Activated CD8-positive, alpha-beta memory T cell treated with anti-CD3 and anti-CD28 coated beads, Interleukin-2, amount 10 ng/mL, durations not matched to agents 7 days and 5 days (primary cell): ENCODE measurements around the gene TPD52L2. TPM values are rescaled to one million over a fixed set of nuclear protein-coding genes. Genes with fewer than 3 reads are reported as not detected.
A peak's percentile ranks its signal among the peaks of the same experiment; 100 is the strongest.

ENCODE experiments used
- ATAC-seq: fragments of 150-1000 bp; cut with Tn5 transposase; one replicate; pipeline ENCODE4 v1.10.0; 2021; ENCODE audit warnings: moderate library complexity
- CTCF ChIA-PET: fragments of 350-600 bp; sonication (Branson Sonifier 250); formaldehyde crosslinking; loops from one replicate; lab custom pipeline; 2021; ENCODE audit warnings: antibody characterized with exemption; lab: Charles Lee
- DNase-seq: peaks from one replicate; pipeline ENCODE4 v3.0.0-alpha.2; 2020
- H3K27ac Mint-ChIP-seq: one replicate; pipeline ENCODE4 v1.8.0; 2021; ENCODE audit warnings: mild to moderate bottlenecking, mixed read lengths
- H3K27me3 Mint-ChIP-seq: one replicate; pipeline ENCODE4 v1.8.0; 2021; ENCODE audit warnings: mixed read lengths
- H3K36me3 Mint-ChIP-seq: one replicate; pipeline ENCODE4 v1.8.0; 2021; ENCODE audit warnings: mild to moderate bottlenecking, mixed read lengths
- H3K4me1 Mint-ChIP-seq: one replicate; pipeline ENCODE4 v1.8.0; 2021; ENCODE audit warnings: mixed read lengths
- H3K4me3 Mint-ChIP-seq: one replicate; pipeline ENCODE4 v1.8.0; 2021; ENCODE audit warnings: mild to moderate bottlenecking, moderate library complexity, mixed read lengths
- H3K9me3 Mint-ChIP-seq: one replicate; pipeline ENCODE4 v1.8.0; 2022; ENCODE audit warnings: low read depth, mixed read lengths
- microRNA-seq: library from miRNA; unstranded; fragments of <30 nt; microRNA quantifications from one replicate; pipeline ENCODE4 v1.2.0, GENCODE V29; 2022
- total RNA-seq, 2 experiments: library from RNA; stranded (reverse); gene quantifications; one replicate each; pipeline ENCODE4 v1.2.3, GENCODE V29; 2021

TPD52L2 gene
- total RNA-seq, 2 experiments from 2014 or later, result 33.5 to 46.2 TPM

DNA sequence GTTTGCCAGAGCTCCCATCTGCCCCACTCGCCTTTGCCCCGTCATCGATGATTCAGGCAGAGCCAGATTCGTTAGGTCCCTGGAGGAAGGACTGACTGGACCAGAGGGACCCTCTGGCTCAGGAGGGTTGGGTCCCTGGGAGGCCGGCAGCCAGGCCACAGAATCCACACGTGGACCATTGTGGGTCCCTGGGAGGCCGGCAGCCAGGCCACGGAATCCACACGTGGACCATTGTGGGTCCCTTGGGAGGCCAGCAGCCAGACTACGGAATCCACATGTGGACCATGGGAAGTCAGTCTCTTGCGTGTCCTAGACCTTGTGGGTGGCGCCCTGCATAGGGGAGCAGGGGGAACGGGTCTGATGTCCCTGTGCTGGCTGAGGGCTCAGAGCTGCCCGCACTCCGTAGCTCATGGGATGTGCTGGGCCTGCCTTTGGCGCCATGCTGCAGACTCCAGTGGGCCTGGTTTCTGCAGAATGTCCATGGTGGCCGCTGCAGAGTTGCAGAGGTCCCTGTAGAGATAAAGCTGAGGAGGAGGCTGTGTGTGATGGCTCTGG lies 67.6 kb downstream of the TPD52L2 start:
- CTCF ChIA-PET, result interaction anchor here (1.5 kb wide), 1 partner anchor 14 kb away, joined by 3 read pairs; no protein-coding TSS in a partner anchor
- peaks cover 48% of the 10 kb centered on the region for H3K36me3 Mint-ChIP-seq
- no peak overlapping the region for H3K4me3 Mint-ChIP-seq
- H3K27me3 Mint-ChIP-seq, result no peaks in the 10 kb centered on the region
- no peak for ATAC-seq
- H3K4me1 Mint-ChIP-seq, result no peaks in the 10 kb centered on the region
- no peak overlapping the region for H3K27ac Mint-ChIP-seq
- DNase-seq, result no peak
- no peaks in the 10 kb centered on the region for H3K9me3 Mint-ChIP-seq

DNA sequence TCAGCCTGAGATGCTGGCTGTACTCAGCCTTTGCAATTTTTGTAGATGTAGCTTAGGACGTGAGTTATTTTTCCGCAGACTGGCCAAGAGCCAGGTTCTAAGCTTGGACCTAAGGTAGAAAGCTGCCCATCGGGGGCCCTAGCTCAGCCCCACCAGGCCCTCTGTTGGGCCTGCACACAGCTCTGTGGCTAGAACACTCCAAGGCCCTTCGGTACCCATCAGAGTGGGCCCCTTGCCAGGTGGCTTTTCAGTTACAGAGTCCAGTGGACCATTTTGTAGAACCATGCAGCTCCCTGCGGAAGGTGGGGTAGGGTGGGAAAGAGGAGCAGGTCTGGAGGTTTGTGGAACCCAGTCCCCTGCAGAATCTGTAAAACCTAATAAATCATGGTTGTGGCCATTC lies 68.6 kb downstream of the TPD52L2 start:
- Mint-ChIP-seq H3K27ac (no peak overlapping the region), H3K4me3 (no peak overlapping the region), H3K4me1 (no peaks in the 10 kb centered on the region), H3K36me3 (peaks cover 42% of the 10 kb centered on the region), H3K9me3 (no peaks in the 10 kb centered on the region), H3K27me3 (no peaks in the 10 kb centered on the region)
- no peak for ATAC-seq
- CTCF ChIA-PET, result no interaction called here
- DNase-seq, result no peak

DNA sequence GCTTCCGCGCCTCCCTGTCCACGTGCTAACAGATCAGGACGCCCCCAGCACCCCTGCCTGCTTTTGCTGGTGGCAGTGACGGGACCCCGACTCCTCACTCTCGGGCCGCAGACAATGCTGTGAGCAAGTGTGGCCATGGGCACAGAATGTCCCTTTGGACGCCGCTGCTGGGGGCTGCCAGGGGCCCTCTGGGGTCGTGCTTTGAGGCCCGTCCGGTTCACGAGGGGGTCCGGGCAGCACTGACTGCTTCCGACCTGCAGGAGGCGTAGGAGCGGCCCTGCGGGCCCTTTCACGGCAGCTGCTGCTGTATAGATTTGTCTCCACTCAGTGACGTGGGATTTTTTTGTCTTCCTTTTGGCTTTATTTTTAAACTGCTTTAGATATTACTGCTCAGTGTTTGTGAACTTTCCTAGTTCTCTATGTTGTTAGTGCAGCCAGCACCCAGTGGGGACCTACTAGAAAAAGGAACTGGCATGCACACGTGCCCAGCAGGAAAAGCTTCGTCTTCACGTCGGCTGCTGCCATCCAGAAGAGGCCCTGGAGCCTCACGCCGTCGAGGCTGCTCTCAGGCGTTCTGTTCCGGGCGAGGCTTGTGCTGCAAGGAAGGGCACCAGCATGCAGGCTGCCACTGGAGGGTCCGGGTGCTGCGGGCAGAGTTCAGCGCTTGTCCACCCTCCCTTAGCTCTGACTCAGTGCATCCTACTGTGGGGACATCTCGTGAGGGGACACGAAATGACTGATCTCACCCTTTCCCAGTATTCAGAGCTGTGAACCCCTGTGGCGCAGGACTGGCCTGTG lies 69.4 kb downstream of the TPD52L2 start:
- CTCF ChIA-PET, result interaction anchor here (0.6 kb wide), 1 partner anchor 43 kb away, joined by 3 read pairs; no protein-coding TSS in a partner anchor
- peaks cover 35% of the 10 kb centered on the region for H3K36me3 Mint-ChIP-seq
- H3K27me3 Mint-ChIP-seq, result no peaks in the 10 kb centered on the region
- H3K4me1 Mint-ChIP-seq, result no peaks in the 10 kb centered on the region
- no peak overlapping the region for H3K4me3 Mint-ChIP-seq
- no peaks in the 10 kb centered on the region for H3K9me3 Mint-ChIP-seq
- no peak for ATAC-seq
- no peak overlapping the region for H3K27ac Mint-ChIP-seq
- no peak for DNase-seq

DNA sequence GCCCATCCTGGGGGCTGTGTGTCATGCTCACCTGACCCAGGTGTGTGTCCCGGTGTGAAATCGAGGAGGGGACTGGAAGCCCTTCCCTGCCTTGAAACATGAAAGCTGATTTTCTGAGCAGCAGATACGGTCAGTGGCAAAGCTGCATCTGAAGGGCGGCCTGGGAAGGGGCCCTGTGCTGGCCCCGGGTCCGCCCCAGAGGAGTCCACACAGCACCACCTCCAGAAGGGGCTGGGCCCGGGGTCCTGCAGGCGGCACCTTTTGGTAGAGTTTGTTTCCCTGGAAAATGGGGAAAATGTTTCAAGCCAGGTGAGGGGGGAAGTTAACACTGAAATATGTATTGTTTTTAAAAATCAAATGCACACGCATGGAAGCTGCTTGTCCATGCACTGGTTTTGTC lies 70.4 kb downstream of the TPD52L2 start:
- DNase-seq, result no peak
- CTCF ChIA-PET, result no interaction called here
- no peak overlapping the region for H3K27ac Mint-ChIP-seq

DNA sequence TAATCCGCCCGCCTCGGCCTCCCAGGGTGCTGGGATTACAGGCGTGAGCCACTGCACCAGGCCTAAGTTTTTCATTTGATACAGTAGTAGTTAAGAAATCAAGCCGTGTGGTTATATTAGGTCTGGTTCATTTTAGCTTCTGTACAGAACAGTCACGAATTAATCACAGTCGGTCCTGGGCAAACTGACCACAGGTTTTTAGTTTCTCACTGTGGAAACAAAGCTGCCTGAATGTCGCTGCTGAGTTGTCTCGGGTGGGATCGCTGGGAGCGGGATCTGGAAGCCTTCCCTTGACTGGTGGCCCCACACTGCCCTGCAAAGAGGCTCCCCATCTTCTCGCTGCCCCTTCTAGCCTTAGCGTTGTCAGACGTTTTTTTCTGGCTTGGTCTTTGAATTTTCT lies 72.5 kb downstream of the TPD52L2 start:
- H3K9me3 Mint-ChIP-seq, result no peaks in the 10 kb centered on the region
- DNase-seq (no peak), ATAC-seq (no peak)
- H3K4me3 Mint-ChIP-seq, result no peak overlapping the region
- no peak overlapping the region for H3K27ac Mint-ChIP-seq
- CTCF ChIA-PET, result interaction anchor here (1.5 kb wide), 1 partner anchor 20 kb away, joined by 4 read pairs; no protein-coding TSS in a partner anchor
- peaks cover 12% of the 10 kb centered on the region for H3K4me1 Mint-ChIP-seq
- H3K27me3 Mint-ChIP-seq, result no peaks in the 10 kb centered on the region
- H3K36me3 Mint-ChIP-seq, result peaks cover 23% of the 10 kb centered on the region

More for the DNA sequence above, 70.4 kb downstream of the TPD52L2 start:
- no peaks in the 10 kb centered on the region for H3K4me1 Mint-ChIP-seq
- H3K36me3 Mint-ChIP-seq, result peaks cover 34% of the 10 kb centered on the region
- no peak for ATAC-seq
- H3K27me3 Mint-ChIP-seq, result no peaks in the 10 kb centered on the region
- H3K4me3 Mint-ChIP-seq, result no peak overlapping the region
- no peaks in the 10 kb centered on the region for H3K9me3 Mint-ChIP-seq

DNA sequence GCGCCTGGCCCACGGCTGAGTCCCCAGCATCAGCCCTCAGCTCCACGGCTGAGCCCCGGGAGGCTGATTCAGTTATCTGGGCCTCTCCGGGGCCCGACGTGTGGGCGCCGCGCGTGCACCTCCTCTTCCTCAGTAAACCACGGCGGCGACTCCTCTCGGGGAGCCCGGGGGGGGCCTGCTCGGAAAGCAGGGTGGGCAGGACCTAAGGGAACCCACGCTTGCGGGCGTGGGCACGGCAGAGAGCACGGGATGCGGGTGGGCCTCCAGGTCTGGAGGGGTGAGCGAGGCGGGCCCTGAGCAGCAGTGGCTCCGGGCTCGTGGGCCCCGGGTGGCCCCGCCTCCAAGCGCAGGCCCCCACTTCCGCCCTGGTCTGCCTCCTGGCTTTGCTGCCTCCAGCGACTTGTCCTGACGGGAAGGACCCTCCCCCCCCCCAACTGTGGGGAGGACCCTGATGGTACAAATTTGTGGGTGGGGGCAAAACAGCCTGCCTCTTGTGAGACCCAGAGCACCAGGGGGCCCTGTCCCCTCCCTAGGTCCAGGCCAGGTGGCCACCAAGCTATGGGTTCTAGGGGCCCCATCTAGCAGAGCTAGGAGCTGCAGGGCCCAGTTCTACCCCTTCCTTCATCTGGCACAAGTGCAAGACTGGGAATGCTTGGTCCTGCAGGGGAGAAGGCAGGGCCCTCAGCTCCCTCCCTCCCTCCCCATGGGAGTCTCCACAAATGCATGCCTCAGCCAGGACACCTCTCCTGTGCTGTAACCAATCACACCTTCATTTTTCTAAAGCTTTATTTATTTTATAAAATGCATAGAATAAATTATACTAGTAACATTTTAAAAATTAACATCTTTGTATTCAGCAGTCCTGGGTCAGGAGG lies 74.2 kb downstream of the TPD52L2 start:
- peaks cover 24% of the 10 kb centered on the region for H3K36me3 Mint-ChIP-seq
- ATAC-seq (no peak), DNase-seq (no peak)
- H3K27ac Mint-ChIP-seq, result no peak overlapping the region
- peaks cover 12% of the 10 kb centered on the region for H3K4me1 Mint-ChIP-seq
- no peaks in the 10 kb centered on the region for H3K9me3 Mint-ChIP-seq
- H3K4me3 Mint-ChIP-seq, result no peak overlapping the region
- CTCF ChIA-PET, result interaction anchor here (0.8 to 1.7 kb wide), 2 partner anchors 28 to 100 kb away, joined by 3 to 4 read pairs; no protein-coding TSS in a partner anchor
- no peaks in the 10 kb centered on the region for H3K27me3 Mint-ChIP-seq

DNA sequence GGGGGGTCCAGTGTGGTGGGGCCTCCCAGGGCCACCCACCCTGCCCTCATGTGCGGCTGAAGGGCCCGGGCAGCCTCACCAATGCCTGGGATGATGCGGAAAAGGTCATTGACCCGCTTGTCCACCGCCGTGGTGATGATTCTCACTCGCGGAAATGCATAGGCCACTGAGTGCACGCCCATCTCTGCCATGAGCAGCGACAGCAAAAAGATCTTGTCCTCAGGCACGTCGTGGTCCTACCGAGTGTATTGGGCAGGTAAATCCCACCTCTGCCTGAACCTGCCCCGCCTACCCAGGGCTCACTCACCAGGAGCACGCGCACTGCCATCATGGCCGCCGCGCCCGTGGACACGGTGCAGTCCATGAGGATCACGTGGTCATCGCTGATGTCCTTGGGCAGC lies 75.0 kb downstream of the TPD52L2 start:
- Mint-ChIP-seq H3K4me3 (no peak overlapping the region), H3K4me1 (peaks cover 12% of the 10 kb centered on the region), H3K36me3 (peaks cover 21% of the 10 kb centered on the region), H3K27ac (no peak overlapping the region), H3K9me3 (no peaks in the 10 kb centered on the region), H3K27me3 (no peaks in the 10 kb centered on the region)
- DNase-seq, result no peak
- ATAC-seq, result no peak
- CTCF ChIA-PET, result interaction anchor here (0.8 to 1.7 kb wide), 3 partner anchors 29 to 99 kb away, joined by 3 to 5 read pairs (median 4); no protein-coding TSS in a partner anchor

DNA sequence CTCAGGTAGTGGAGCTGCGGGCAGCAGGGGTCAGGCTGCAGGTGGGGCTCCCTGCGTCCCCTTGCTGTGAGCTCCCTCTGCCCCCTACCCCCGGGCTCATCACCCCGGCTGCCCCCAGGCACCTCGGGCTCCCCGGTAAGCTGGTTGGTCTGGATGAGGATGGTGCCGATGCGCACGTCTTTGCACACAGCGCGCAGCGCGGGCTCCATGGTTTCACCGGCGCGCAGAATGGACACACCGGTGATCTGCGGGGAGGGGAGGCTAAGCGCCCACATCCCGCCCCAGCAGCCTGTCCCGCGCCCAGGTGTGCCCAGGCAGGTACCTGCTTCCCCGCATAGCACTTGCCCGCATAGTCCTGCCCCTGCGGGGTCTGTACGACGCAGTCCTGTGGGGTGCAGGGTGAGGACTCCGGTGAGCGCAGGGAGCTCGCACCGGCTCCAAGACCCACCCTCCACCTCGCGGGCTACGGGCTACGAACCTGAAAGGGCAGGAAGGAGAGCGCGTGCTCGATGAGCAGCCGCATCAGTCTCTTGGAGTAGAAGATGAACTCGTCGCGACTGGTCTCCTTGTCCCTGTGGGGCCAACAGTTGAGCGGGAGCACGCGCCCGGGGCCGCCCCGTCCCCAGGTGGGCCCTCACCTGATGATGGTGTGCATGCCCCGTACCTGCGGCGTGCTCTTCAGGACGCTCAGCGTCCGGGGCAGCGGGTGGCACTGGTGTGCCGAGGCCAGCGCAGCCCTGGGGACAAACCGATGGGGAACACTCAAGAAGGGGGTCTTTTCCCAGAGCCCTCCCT lies 75.6 kb downstream of the TPD52L2 start:
- Mint-ChIP-seq H3K4me1 (peaks cover 12% of the 10 kb centered on the region), H3K4me3 (no peak overlapping the region), H3K9me3 (no peaks in the 10 kb centered on the region), H3K36me3 (peaks cover 18% of the 10 kb centered on the region), H3K27me3 (no peaks in the 10 kb centered on the region), H3K27ac (peak overlapping the region; percentile 71)
- CTCF ChIA-PET, result interaction anchor here (0.6 to 1.7 kb wide), 4 partner anchors 33 to 444 kb away, joined by 3 to 5 read pairs (median 3); no protein-coding TSS in a partner anchor
- DNase-seq (no peak), ATAC-seq (no peak)

Small RNA genes within 50 kb of the gene (microRNA-seq; reads per million reads assigned to microRNA genes)
- gene MIR1914 (3.4 reads per million), gene MIR941-1 (not detected), gene MIR941-2 (not detected), gene MIR941-3 (not detected), gene MIR941-4 (not detected), gene MIR941-5 (not detected)

Other genes starting within 250 kb of the TPD52L2 start
- gene GMEB2, start 238.2 kb upstream of the TPD52L2 start, total RNA-seq, result 10 to 100 TPM; 16.3 to 19.3 TPM
- 10 to 100 TPM in 1 of 2 experiments, 1 to 10 TPM in 1; 8.0 to 15.9 TPM for gene STMN3, start 211.8 kb upstream of the TPD52L2 start, total RNA-seq
- 10 to 100 TPM; 50.0 to 53.6 TPM for gene RTEL1, start 207.0 kb upstream of the TPD52L2 start, total RNA-seq
- gene TNFRSF6B, start 168.6 kb upstream of the TPD52L2 start, total RNA-seq, result not detected
- gene ARFRP1, start 157.3 kb upstream of the TPD52L2 start, total RNA-seq, result 10 to 100 TPM; 62.6 to 62.7 TPM
- 10 to 100 TPM; 38.8 to 54.6 TPM for gene ZGPAT, start 157.2 kb upstream of the TPD52L2 start, total RNA-seq
- 100 to 1,000 TPM in 1 of 2 experiments, 10 to 100 TPM in 1; 49.2 to 138 TPM for gene LIME1, start 128.6 kb upstream of the TPD52L2 start, total RNA-seq
- 100 to 1,000 TPM in 1 of 2 experiments, 10 to 100 TPM in 1; 69.9 to 111 TPM for gene SLC2A4RG, start 125.5 kb upstream of the TPD52L2 start, total RNA-seq
- under 1 TPM; 0.15 to 0.84 TPM for gene ZBTB46, start 34.0 kb upstream of the TPD52L2 start, total RNA-seq
- not detected for gene ABHD16B, start 3.8 kb upstream of the TPD52L2 start, total RNA-seq
- 10 to 100 TPM; 44.4 to 51.9 TPM for gene DNAJC5, start 29.9 kb downstream of the TPD52L2 start, total RNA-seq
- 10 to 100 TPM; 41.1 to 41.9 TPM for gene UCKL1, start 91.1 kb downstream of the TPD52L2 start, total RNA-seq
- gene ZNF512B, start 104.7 kb downstream of the TPD52L2 start, total RNA-seq, result 10 to 100 TPM; 13.5 to 18.2 TPM
- 10 to 100 TPM; 26.0 to 33.4 TPM for gene SAMD10, start 114.4 kb downstream of the TPD52L2 start, total RNA-seq
- 10 to 100 TPM; 77.5 to 80.6 TPM for gene PRPF6, start 115.9 kb downstream of the TPD52L2 start, total RNA-seq
- gene C20orf204, start 170.9 kb downstream of the TPD52L2 start, total RNA-seq, result 10 to 100 TPM; 17.5 to 19.0 TPM
- gene SOX18, start 184.4 kb downstream of the TPD52L2 start, total RNA-seq, result 1 to 10 TPM in 1 of 2 experiments, under 1 TPM in 1; 0.20 to 1.8 TPM
- 10 to 100 TPM; 54.3 to 57.4 TPM for gene TCEA2, start 197.9 kb downstream of the TPD52L2 start, total RNA-seq
- gene RGS19, start 214.2 kb downstream of the TPD52L2 start, total RNA-seq, result 100 to 1,000 TPM in 1 of 2 experiments, 10 to 100 TPM in 1; 84.5 to 119 TPM
- under 1 TPM; 0.75 to 0.99 TPM for gene OPRL1, start 214.8 kb downstream of the TPD52L2 start, total RNA-seq
- gene LKAAEAR1, start 219.1 kb downstream of the TPD52L2 start, total RNA-seq, result not detected
- not detected for gene NPBWR2, start 242.3 kb downstream of the TPD52L2 start, total RNA-seq